Frontal cortex (tissue), 4 donors: ENCODE measurements around the gene SLC5A6. TPM values are rescaled to one million over a fixed set of nuclear protein-coding genes. Genes with fewer than 3 reads are reported as not detected.
"Not testable (repeated sequence)": the region's sequence is repeated elsewhere in the genome, so short reads cannot be mapped to it uniquely, and the experiment has no call there.

Experiments used
- DNase-seq, 2 donors: peaks; one replicate each; pipeline ENCODE4 v3.0.0; 2012; ENCODE audit warnings: low spot score in 2 of 2
- FAIRE-seq: peaks from 2 replicates; lab custom pipeline; 2012; peaks lifted over from hg19 to GRCh38; lab: Jason Lieb, UNC
- total RNA-seq: library from RNA; depleted of rRNA; stranded (reverse); fragments of >200 nt; gene quantifications from one replicate; pipeline ENCODE4 v1.2.3, GENCODE V29; 2014
- donor health status: control.
- donor health status: control.
- donor health status: control.

SLC5A6 gene
- total RNA-seq, 1 donor from 2014 or later, result 17.1 TPM

DNA sequence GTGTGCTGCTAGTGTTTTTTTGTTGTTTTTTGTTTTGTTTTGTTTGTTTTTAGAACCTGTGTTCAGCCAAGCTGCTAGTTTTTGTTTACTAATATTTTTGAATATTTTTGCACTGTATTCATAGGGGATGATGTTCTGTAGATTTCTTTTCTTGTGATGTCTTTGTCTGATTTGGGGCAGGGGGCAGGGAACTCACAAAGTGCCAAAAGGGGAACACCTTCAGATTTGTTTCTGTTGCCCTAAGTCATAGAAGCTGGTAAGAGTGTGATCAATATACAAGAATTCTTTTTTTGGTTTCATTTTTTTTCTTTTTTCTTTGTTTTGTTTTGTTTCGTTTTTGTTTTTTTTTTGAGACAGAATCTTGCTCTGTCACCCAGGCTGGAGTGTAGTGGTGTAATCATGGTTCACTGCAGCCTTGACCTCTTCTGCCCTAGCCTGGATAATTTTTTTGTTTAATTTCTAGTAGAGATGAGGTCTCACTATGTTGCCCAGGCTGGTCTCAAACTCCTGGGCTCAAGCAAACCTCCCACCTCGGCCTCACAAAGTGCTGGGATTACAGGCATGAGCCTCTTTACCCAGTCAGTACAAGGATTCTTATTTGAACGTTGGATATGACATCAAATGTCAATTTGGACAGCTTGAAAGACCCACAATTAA is 32.6 kb downstream of the SLC5A6 start:
- DNase-seq, result no peak
- FAIRE-seq, result no peak

DNA sequence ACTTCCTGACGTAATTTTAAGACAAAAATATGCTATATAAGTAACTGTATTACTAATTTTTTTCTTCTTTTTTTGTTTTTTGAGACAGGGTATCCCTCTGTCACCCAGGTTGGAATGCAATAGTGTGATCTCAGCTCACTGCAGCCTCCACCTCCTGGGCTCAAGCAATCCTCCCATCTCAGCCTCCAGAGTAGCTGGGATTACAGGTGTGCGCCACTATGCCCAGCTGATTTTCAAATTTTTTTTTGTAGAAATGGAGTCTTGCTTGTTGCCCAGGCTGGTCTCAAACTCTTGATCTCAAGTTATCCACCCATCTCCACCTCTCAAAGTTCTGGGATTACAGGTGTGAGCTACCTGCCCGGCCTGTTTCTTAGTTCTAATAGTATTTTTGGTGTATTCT is 33.6 kb downstream of the SLC5A6 start:
- no peak for DNase-seq
- no peak for FAIRE-seq

GRCh38 chr2:27177441-27178351 is 34.4 kb downstream of the SLC5A6 start:
- no peak for FAIRE-seq
- DNase-seq, result no peak

DNA sequence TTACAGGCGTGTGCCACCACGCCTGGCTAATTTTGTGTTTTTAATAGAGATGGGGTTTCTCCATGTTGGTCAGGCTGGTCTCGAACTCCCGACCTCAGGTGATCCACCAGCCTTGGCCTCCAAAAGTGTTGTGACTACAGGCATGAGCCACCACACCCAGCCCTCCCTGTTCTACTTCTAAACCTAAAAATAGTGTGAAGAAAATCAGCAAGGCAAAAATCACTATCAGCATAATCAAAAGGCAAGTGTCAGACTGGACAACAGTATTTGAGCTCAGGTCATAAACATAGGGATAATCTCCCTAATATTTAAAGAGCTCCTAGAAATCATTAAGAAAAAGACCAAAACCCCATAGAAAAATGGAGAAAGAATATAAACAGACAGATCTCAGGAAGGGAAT is 36.3 kb downstream of the SLC5A6 start:
- not testable (repeated sequence) for FAIRE-seq, DNase-seq

DNA sequence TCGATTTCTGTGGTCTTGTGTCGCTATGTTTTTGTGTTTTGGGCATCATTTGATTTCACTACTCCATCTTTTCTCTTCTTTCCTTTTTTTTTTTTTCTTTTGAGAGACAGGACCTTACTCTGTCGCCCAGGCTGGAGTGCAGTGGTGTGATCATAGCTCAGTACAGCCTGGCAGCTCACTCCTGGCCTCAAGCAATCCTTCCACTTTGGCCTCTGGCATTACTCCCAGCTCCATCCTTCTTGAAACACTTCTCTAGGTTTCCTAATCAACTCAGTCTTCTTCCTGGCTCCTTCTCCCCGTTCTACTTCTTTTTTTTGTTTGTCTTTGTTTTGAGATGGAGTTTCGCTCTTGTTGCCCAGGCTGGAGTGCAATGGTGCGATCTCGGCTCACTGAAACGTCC is 36.7 kb downstream of the SLC5A6 start:
- no peak for DNase-seq
- no peak for FAIRE-seq

- FAIRE-seq, result no peak
- DNase-seq, result no peak
These were observed 37.4 kb downstream of the SLC5A6 start for GRCh38 chr2:27174638-27175037.

DNA sequence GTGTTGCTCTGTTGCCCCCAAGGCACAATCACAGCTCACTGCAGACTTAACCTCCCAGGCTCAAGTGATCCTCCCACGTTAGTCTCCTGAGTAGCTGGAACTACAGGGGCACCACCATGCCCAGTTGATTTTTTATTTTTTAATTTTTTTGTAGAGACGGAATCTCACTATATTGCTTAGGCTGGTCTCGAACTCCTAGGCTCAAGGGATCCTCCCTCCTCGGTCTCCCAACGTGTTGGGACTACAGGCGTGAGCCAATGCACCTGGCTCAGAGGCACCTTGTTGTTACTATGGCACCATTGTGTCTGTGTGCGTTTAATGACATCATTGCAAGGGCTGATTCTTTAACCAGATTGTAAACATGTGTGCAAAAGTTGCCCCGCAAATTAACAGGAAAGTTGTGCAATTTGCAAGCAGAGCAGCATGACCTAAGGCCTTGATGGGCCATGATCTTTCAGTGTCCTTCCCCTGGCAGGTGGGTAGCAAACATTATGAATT is 40.7 kb downstream of the SLC5A6 start:
- FAIRE-seq, result no peak
- DNase-seq, result no peak

GRCh38 chr2:27170581-27171337 is 41.3 kb downstream of the SLC5A6 start:
- FAIRE-seq (no peak), DNase-seq (no peak)

- DNase-seq (no peak), FAIRE-seq (no peak)
These were observed 46.9 kb downstream of the SLC5A6 start for GRCh38 chr2:27164960-27165763.

DNA sequence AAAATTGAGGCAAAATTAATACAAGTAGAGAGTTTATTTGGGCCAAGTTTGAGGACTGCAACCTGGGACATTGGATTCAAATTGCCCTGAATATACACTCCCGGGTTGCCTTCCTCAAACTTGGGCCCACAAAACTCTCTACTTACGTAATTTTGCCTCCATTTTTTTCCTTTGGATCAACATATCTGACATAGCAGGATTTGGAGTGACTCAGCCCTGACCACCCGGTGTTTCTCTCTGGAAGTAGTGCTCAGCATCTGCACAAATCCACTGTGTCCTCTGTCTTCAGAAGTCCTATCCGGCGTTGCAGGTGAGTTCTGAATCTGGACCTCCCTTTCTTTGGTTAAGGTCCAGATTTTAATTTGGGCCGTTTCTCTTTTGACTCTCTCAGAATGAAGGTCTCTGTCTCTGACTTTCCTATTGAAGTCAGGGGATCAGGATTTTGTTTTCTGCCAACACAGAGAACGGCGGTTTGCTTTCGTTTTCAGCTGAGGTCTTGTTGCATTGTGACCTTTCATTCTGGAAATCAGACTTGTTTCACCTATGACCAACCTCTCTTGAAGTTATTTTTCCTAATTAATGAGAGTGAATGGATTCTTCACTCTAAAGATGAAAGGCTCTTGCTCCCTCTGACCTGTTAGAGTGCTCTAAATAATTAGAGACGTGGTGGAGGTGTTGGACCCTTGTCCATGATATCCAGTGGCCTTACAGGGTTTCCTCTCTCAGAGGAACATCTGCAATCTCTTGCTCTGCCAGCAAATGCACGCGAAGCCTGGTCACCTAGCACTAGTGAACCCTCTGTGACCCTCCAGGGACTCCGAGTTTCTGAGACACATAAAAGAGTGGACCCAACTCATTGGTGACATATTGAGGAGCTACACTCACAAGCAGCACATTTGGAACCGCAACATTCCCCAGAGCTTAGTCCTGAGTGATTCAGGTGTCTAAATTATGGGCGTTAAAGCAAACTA is 49.6 kb downstream of the SLC5A6 start:
- DNase-seq, result no peak
- FAIRE-seq, result no peak

DNA sequence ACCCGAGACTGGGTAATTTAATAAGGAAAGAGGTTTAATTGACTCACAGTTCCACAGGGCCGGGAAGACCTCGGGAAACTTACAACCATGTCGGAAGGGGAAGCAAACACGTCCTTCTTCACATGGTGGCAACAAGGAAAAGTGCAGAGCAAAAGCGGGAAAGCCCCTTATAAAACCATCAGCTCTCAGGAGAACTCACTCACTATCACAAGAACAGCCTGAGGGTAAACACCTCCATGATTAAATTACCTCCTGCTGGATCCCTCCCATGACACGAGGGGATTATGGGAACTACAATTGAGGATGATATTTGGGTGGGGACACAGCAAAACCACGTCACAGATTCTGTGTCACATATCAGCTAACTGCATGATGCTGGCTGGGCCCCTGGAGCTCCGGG is 51.9 kb downstream of the SLC5A6 start:
- DNase-seq (no peak), FAIRE-seq (no peak)

GRCh38 chr2:27159271-27159670 is 52.8 kb downstream of the SLC5A6 start:
- FAIRE-seq (no peak), DNase-seq (no peak)

- FAIRE-seq (no peak), DNase-seq (no peak)
These were observed 53.6 kb downstream of the SLC5A6 start for GRCh38 chr2:27158468-27158867.

GRCh38 chr2:27155069-27155520 is 57.0 kb downstream of the SLC5A6 start:
- FAIRE-seq, result no peak
- DNase-seq, result no peak

DNA sequence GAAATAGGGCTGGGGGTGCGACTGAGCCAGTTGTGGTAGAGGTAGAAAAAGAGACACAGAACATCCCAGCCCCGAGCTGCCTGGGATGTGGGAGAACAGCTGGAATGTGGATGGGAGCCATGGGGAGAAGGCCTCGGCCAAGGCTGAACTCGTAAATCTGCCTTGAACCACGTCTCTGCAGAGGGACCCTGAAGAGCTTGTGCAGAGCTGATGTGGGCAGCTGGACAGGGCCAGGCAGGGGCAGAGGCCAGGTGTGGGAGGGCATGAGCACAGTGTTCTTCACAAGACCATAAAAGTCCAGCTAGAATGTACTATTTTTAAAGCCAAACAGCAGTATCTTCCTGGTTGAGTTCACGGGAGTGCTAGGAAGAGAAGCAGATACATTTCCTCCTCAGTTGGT is 57.6 kb downstream of the SLC5A6 start:
- DNase-seq, result no peak

DNA sequence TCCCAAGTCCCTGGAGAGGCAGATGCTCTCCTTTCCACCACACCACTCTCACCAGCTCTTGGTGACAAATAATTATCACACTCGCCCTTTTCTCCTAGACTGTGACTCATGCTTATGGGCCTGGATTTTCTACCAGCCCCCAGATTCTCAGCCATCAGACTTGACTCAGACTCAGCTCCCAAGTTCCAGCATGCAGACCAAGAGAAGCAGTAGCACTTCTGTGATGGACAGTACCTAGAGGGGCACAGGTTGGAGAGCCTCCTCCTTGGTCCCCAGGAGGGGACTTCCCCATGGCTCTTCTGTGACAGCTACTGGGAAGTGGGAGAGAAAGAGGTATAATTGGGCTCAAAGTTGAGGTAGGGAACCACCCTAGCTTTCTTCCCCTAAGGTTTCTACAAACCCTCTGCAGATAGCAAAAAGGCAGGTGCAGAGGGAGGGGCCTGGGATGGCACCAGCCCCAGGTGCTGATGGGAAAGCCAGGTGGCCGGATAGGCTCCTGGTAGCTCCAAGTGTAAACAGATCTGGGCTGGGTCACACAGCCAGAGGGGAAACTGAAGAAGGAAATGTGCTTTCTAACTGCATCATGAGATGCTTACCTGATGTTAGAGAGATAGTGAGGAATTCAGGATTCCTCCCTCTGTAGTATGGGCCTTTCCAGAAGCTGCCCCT is 59.1 kb downstream of the SLC5A6 start:
- no peak for FAIRE-seq
- DNase-seq, result no peak

More for the DNA sequence above, 57.6 kb downstream of the SLC5A6 start:
- no peak for FAIRE-seq

DNA sequence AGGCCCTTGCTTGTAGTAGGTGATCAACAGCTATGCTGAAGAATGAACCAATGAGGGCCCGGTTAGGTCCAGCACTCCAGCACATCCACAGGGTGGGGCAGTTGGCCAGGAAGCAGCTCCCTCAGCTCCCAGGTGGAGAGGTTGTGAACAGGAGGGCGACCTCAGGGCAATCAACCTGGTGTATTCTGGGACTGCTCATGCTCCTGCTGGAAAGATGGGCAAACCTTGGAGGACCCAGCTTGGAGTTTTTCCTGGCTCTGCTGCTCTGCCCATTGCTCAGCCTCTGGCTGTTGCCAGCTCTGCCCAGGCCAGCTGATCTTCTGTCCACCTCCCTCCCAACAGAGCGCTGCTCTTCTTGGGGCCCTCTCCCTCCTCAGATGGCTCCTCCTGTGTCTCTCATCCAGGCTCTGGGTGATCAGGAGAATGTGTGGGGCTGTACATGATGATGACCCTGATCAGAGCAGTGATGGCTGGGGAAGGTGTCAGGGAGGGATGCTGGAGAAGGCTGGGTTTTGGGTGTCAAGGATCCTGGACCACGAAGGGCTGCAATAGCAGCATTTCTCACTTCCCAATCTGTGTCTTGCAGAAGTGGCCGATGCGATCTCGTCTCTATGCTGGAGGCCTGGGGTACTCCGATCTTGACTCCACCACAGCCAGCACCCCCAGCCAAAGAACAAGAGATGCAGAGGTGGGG is 59.8 kb downstream of the SLC5A6 start:
- FAIRE-seq, result no peak
- no peak for DNase-seq
